Transverse colon (tissue), 4 donors: ENCODE measurements around the gene CPSF4.

Experiments used
- EP300 ChIP-seq: sonication (generic); formaldehyde crosslinking; IDR thresholded peaks from one replicate; pipeline ENCODE4 v1.6.1; 2017; ENCODE audit warnings: antibody characterized with exemption, low read depth
- POLR2A ChIP-seq: fragments of 450-650 bp; IDR thresholded peaks from one replicate; pipeline ENCODE4 v1.6.1; 2016; ENCODE audit warnings: antibody characterized with exemption, mild to moderate bottlenecking, moderate library complexity
- POLR2AphosphoS5 ChIP-seq, 3 donors: sonication (generic); formaldehyde crosslinking; IDR thresholded peaks; one replicate each; pipeline ENCODE4 v1.6.1; 2016; ENCODE audit warnings: antibody characterized with exemption in 3 of 3
- TF ChIP-seq, protein P1 (sequence below), 5 experiments: fragments of 200-600 bp in 3 of 5; fragments of 450-650 bp in 2 of 5; sonication (generic) in 3 of 5; IDR thresholded peaks; 1 replicate in 2 of 5; 2 replicates in 3 of 5; pipeline ENCODE4 v1.5.1; 2016 to 2017; ENCODE audit warnings: antibody characterized with exemption in 5 of 5, inconsistent platforms in 3 of 5, mild to moderate bottlenecking in 2 of 5, moderate library complexity in 1 of 5

GRCh38 chr7:99389772-99390171 is 49.0 kb upstream of the CPSF4 start:
- TF ChIP-seq POLR2A = no peak
- TF ChIP-seq EP300 = no peak
- TF ChIP-seq, protein P1, sequence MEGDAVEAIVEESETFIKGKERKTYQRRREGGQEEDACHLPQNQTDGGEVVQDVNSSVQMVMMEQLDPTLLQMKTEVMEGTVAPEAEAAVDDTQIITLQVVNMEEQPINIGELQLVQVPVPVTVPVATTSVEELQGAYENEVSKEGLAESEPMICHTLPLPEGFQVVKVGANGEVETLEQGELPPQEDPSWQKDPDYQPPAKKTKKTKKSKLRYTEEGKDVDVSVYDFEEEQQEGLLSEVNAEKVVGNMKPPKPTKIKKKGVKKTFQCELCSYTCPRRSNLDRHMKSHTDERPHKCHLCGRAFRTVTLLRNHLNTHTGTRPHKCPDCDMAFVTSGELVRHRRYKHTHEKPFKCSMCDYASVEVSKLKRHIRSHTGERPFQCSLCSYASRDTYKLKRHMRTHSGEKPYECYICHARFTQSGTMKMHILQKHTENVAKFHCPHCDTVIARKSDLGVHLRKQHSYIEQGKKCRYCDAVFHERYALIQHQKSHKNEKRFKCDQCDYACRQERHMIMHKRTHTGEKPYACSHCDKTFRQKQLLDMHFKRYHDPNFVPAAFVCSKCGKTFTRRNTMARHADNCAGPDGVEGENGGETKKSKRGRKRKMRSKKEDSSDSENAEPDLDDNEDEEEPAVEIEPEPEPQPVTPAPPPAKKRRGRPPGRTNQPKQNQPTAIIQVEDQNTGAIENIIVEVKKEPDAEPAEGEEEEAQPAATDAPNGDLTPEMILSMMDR (IDR thresholded peaks at IDR 0.05) = no peak
- no peak for TF ChIP-seq POLR2AphosphoS5 (IDR thresholded peaks at IDR 0.05)
